Adipose tissue (tissue), 3 donors: ENCODE measurements around the gene FBLN2. TPM values are rescaled to one million over a fixed set of nuclear protein-coding genes. Genes with fewer than 3 reads are reported as not detected.

Experiments used
- H3K27ac ChIP-seq: one replicate; pipeline ENCODE4 v1.5.1; 2013; ENCODE audit warnings: low read depth, low read length
- WGBS, 3 donors: extraction: QIAGEN DNeasy Blood & Tissue Kit; methylation state at CpG; one replicate each; pipeline ENCODE4 v1.1.7; 2013; 5-methylcytosine and 5-hydroxymethylcytosine counted together
- polyA plus RNA-seq, 3 donors: library from polyadenylated mRNA; stranded (reverse); fragments of 200-250 nt; gene quantifications; one replicate each; pipeline ENCODE4 v1.2.3, GENCODE V29; 2013
- donor health status: healthy with polysubstance abuse.
- donor health status: Bipolar disorder and iron deficiency.
- donor health status: healthy.

Gene FBLN2
- polyA plus RNA-seq, 3 donors, result 10.2 to 147 (median 91.1) TPM

DNA sequence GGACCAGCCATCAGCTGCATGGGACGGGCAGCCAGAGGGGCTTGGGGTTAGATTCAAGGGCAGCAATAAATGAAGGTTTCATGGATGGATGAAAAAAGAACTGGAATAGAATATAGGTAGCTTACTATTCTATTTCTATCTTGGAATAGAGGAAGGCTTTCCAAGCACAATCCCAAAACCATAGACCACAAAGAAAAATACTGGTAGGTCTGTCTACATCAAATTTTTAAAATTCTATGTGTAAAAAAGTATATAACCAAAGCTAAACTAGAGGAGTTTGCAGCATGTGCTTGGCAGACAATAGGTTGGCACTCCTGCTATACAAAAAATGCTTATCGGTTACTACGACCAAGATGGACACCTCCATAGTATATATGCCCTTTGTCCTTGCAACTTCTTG is 7.2 kb upstream of the FBLN2 start:
- 57 to 80% (median 59%) methylated on average over 3 of the region's 3 CpGs for WGBS, 3 donors

DNA sequence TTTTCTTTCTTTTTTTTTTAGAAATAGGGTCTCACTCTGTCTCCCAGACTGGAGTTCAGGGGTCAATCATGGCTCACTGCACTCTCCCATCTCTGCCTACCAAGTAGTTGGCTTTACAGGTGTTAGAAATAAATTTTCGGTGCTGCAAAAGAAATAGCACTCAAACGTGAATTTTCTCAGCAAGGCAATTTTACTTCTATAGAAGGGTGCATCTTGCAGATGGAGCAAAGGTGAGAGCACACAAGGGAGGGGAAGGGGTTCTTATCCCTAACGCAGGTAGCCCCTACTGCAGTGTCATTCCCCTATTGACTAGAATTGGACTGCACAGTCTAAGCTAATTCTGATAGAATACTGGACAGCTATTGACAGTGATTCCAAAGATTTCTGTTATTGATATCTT is 6.8 kb upstream of the FBLN2 start:
- WGBS, 3 donors, result 76 to 87% (median 85%) methylated on average over 3 of the region's 3 CpGs
- no peak overlapping the region for H3K27ac ChIP-seq

More for the DNA sequence above, 7.2 kb upstream of the FBLN2 start:
- no peak overlapping the region for H3K27ac ChIP-seq

DNA sequence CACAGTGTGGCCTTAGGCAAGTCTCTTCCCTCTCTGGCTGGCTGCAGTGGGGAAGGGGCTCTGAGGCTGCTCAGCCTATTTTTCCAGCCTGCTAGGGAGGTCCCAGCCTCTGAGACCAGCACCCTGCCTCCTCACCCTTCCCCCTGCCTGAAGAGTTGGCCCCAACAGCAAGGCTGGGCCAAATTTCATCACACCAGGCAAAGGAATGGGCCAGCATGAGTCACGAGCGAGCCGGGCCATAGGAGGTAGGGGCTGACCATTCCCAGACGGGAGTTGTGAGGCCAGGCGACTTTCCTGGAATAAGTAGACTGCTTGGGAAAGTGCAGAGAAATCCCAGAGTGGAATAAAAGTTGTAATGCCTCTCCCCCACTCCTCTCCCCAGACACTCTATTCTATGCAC is 5.7 kb upstream of the FBLN2 start:
- WGBS, 3 donors, result 36 to 87% (median 56%) methylated on average over 5 of the region's 5 CpGs
- H3K27ac ChIP-seq, result peak overlapping the region; percentile 7

DNA sequence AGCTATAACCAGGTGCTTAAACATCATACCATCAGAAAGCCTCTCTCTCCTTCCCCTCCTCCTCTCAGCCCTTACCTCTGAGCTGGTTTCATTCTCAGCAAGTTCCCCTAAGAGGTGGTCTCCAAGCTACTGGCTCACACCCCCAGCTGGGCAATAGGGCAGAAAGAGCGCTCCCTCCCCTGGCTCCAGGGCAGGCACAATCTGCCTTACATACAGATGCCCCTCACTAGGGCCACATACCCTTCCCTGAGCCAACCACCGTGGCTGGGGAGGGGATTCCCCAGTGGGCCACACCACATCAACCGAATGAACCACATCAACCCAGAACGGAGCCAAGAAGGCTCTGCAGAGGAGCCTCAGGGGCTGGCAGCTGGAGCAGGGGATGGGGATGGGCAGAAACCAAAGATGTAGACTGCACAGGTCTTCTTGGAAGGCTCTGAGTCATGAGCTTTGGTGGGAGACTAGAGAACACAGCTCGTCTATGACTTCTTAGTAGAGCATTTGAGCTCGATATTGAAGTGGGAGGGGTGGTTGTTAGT is 4.6 kb upstream of the FBLN2 start:
- WGBS, 3 donors, result 43 to 60% (median 60%) methylated on average over 6 of the region's 6 CpGs
- H3K27ac ChIP-seq, result peak overlapping the region; percentile 43

DNA sequence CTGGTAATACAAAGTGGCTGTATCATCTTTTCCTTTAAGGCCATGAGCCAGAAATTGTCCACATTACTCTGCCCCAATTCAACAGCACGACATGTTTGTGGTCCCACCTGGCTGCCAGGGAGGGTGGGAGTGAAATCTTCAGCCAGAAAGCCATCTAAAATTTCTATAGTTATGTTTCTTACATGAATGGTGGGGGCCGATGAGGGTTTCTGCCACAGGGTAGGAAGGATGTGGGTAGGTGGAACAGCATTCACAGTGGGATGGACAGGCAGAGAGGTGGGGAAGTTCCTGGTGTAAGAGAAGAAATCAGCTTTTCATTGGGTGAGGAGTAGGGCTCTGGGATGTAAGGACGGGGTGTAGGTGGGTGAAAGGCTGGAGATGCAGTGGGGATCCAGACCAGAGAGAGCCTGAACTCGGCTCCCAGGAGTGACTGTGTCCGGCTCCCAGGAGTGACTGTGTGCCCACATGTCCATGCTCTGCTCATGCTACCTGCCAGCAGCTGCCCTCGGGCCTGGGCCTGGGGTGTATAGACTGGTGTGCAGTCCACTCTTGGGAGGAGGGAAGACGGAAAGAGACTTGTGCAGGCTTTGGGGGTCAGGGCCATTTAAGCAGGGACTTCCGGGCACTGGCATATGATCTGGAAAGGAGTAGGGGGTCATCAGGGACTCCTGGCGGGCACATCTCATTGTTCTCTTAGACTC is 3.8 kb upstream of the FBLN2 start:
- H3K27ac ChIP-seq, result no peak overlapping the region
- 55 to 70% (median 61%) methylated on average over 9 of the region's 9 CpGs for WGBS, 3 donors

DNA sequence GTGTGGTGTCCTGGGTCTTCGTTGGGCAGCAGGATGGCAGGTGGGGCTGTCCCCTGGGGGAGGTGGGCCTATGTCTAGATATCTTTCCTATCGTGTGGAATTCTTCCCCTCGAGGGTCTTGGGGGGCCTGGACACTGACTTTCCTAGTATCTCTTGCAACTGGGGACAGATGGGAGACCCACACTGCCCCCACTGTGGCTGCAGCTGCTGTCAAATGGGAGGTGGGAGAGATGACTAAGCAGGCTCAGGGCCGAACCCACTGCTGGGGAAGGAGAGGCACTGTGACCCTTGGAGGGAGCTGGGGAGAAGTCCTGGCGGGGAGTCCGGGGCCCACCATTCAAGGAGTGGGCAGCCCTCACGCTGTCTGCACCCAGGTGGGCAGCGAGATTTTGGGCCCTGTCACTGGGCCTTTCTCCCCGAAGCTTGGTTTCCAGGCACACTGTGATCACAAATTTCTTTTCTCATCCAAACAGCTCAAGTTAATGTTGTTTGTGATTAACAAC is 2.9 kb upstream of the FBLN2 start:
- WGBS, 3 donors, result 77 to 83% (median 82%) methylated on average over 9 of the region's 9 CpGs
- peak overlapping the region; percentile 7 for H3K27ac ChIP-seq

DNA sequence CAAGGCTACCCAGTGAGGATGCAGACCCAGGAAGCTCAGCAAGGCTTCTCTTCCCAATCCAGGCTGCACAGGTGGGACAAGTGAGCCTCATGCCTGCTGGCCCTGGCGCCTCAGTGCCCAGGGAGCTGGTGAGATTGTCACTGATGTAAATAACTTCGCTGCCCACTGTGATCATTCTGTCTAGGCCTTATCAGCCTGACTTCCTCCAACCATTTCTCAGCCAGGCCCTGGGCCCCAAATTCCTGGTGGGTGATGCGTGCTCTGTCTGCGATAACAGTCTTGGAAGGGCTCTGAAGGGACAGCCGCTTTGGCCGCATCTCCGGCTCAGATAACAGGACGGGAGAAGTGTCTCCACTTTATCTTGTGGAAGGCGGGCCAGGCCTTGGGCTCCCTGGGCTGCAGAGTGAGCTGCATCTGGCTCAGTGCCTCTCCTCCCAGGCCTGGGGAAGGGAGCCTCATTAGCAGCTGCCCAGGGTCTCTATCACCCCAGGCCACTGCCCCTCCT is 2.2 kb upstream of the FBLN2 start:
- WGBS, 3 donors, result 62 to 79% (median 65%) methylated on average over 9 of the region's 9 CpGs
- H3K27ac ChIP-seq, result no peak overlapping the region

DNA sequence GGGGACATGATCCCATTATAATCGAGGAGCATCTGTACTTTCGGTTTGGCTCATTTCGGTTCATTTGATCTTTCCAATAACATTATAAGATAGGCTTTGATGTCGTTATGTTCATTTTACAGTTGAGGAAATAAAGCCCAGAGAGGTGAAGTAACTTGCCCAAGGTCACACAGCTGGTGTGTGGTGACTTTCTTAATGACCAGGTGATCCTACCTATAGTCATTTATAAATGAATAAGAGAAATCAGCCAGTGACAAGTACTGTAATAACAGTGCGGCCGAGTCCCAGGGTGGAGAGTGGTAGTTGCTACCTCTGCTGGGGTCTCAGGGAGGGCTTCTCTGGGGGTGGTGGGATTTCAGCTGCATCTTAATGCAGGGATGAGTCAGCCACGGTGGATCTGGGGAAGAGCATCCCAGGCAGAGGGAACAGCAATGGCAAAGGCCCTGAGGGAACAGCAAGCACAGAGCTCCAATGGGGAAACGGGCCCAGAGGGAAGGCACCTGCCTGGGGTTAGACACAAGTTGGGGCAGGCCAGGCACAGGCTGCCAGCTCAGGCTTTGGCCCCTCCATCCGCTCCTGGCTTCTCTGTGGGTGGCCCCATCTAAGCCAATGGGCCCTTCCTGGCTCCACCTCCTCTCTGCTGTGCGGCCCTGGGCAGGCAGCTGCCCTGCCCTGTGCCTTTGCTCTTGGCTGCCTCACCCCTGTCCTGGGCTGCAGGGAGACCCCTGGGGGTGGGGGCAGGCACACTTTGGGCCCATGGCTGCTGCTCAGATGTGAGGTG is 1.1 kb upstream of the FBLN2 start:
- 80 to 85% (median 82%) methylated on average over 10 of the region's 10 CpGs for WGBS, 3 donors
- H3K27ac ChIP-seq, result no peak overlapping the region

DNA sequence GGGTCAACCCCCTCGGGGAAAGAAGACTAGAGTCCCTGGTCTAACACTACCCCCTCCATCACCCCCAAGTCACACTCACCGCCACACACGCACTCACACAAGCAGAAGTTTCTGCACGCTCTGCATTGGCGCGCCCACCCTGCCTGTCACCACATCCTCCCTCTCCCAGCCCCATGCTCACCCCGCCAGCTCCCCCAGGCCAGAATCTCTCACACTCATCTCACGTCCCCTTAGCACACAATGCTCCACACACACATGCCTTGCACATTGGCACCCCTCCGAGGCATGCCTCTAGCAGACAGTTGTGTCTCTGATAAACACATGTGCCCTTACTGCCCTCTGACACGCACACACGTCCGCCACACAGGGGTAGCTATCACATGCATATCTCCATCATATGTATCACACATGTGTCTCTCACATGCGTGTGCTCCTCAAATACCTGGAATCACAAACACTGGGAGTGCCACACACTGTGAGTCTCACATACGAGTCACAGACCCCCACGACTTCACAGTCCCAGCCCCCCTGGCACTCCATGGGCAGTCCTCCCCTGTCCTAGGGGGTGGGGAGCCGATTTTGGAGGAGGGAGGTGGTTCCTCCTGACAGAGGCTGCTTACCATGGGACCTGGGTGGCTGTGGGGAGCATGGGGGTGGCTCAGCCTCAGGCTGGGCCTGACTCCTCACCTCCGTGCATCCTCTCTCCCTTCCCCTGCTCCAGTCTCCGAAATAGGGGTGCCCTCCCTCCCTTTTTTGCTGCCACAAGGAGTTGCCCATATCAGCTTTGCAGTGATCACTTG is 898 bp downstream of the FBLN2 start:
- H3K27ac ChIP-seq, result no peak overlapping the region
- WGBS, 3 donors, result 41 to 74% (median 47%) methylated on average over 16 to 18 of the region's 18 CpGs

DNA sequence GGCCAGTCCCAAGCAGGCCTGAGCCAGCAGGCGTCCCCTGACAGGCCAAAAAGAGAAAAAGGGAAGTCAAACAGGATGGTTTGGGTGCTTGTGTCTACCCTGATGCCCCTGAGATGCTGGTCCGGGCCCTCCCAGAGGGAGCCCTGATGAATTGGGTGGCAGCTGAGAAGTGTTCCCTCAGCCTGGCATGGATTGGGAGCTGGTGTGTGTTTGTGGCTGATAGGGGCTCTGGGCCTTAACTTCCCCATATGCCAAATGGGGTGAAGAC is 1.4 kb downstream of the FBLN2 start:
- whole genome bisulfite sequencing, 3 donors, result 17 to 74% (median 34%) methylated on average over 2 of the region's 2 CpGs
- no peak overlapping the region for H3K27ac ChIP-seq

DNA sequence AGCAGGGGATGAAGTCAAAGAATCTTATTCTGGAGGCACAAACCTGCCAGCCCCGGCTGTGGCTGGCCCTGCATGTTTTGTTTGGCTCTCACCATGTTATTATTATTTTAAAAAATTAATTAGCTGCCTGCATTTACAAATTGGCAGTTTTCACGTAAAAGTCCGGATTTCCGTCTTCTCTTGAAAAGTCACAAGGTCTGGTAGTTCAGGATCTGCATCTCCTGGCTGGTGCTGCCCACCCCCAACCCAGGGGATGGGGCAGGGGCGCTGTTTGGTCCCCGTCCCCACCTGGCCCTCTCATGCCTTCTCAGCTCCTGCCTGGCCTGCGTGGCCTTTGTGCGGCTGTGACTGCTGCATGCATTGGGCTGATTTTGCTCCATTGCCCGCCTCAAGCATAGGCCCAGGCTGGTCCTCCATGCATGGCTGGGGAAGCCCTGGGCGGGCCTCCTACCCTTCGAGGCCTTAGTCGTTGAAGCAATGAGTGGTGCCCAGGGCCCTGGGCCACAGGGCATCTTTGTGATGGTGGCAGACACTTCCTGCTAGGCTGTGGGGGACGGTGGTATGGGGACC is 2.0 kb downstream of the FBLN2 start:
- 60 to 84% (median 72%) methylated on average over 13 of the region's 13 CpGs for WGBS, 3 donors
- H3K27ac ChIP-seq, result no peak overlapping the region

DNA sequence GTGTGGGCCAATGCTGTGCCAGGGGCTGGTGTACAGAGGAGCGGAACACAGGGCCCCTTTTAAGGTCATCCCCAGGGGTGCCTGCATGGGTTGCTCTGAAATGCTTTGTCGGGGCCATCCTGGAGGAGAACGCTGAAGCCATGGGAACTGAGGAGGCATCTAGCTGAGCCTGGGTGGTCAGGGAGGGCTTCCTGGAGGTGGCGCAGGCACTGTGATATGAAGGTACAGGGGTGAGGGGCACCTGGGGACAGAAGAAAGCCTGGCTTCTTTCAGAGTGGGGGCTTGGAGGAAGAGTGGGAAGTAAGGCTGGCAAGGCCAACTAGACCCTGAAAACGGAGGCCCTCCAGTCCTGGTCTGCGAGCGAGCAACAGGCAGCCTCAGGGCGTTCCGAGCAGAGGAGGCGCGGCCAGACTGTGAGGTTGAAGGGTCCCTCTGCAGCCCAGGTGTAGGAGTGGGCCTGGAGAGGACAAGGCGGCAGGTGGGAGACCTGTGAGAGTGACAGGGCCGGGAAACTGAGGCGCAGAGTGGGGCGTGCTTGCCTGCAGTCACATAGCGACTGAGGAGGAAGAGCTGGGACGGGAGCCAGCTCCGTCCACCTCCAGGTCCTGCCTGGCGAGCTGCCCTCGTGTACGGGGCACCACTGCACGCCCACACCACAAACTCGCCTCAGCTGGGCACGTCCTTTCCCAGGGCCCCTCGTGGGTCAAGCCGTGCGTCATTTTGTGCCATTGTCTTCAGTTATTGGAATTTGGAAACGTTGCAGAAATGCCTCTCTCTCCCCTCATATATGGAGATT is 4.1 kb downstream of the FBLN2 start:
- 54 to 59% (median 55%) methylated on average over 28 of the region's 28 CpGs for WGBS, 3 donors
- no peak overlapping the region for H3K27ac ChIP-seq

DNA sequence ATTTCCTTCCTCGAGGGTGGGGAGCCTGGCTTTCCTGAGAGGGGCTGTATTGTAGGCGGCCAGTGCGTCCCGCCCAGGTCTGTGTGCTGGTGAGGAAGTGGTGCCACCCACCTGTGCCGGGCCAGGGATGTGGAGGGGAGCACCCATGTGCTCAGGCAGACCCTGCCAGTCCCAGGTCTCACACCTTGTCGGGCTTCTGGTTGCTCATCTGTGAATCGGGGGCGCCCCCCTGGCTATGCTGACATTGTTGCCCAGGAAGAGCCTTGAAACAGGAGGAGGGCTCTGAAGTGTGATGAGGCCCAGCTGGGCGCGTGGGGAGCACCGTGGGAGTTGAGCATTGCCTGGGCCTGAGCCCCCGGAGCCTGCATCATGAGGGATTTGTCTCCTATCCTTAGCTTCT is 4.8 kb downstream of the FBLN2 start:
- 50 to 67% (median 57%) methylated on average over 12 of the region's 12 CpGs for WGBS, 3 donors
- no peak overlapping the region for H3K27ac ChIP-seq

DNA sequence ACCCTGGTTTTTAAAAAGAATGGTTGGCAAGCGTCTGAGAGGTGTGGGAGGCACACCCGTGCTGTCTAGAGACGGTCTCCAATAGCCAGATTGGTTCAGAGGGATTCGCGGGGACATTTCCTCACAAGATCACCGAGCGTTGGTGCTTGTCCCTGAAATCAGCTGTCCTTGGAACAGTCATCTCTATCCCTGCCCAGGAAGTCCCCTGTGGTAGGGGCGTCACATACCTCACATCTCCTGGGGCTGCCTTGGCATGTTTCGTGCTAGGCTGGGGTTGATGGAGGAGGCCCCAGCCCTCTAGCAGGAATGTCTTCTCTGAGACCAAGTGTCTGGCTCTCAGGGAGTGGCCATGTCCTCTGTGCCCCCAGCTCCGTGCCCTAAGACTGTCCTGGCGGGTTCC is 6.8 kb downstream of the FBLN2 start:
- H3K27ac ChIP-seq, result no peak overlapping the region
- 73 to 74% (median 73%) methylated on average over 11 of the region's 11 CpGs for WGBS, 3 donors

DNA sequence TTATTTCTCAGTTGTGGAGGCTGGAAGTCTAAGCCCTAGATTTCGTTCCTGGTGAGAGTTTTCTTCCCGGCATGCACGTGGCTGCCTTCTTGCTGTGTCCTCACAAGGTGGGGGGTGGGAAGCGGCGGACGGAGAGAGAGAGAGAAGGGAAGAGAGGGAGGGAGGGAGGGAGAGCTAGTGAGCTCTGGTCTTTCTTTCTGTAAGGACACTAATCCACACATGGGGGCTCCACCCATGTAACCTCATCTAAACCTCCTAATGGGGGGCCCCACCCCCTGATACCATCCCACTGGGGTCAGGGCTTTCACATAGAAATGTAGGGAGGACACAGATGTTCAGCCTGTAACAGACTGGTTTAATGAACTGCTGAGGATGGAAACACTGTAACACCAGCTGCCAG is 7.3 kb downstream of the FBLN2 start:
- WGBS, 3 donors, result 28 to 74% (median 62%) methylated on average over 6 of the region's 6 CpGs
- no peak overlapping the region for H3K27ac ChIP-seq

DNA sequence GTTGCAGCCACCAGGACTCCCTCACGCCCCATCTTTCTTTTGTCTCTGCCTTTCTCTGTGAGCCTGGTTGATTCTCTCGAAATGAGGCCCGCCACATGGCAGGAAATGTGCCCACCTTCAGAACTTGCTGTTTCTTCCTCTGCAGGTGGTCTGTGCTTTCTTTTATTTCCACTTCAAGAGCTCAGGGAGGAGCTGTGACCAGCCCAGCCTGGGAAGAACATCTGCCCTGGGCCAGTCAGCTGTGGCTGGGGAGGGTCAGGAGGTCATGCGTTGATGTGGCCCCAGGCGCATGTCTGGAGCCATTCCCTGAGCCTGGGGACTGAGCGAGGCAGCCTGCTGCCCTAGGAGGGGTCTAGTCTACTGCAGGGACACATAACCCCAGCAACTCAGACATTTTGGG is 8.0 kb downstream of the FBLN2 start:
- H3K27ac ChIP-seq, result no peak overlapping the region
- WGBS, 3 donors, result 82 to 91% (median 88%) methylated on average over 6 of the region's 6 CpGs

DNA sequence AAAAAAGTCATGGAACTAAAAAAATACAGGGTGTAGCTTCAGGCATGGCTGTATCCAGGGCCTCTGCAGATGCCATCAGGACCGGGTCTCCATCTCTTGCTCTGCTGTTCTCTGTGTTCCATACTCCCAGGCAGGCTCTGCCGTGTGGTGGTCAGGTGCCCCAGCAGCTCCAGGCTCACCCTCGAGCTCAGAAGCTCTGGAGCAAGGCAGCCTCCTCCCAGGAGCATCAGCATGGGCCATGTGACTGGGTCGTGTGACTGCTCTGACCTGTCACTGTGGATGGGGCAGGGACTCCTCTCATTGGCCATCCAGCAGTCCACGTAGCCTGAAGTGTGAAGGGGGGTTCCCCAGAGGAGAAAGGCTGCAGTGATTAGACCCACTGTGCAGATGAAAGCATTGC is 8.5 kb downstream of the FBLN2 start:
- H3K27ac ChIP-seq, result no peak overlapping the region
- 65 to 83% (median 74%) methylated on average over 5 of the region's 5 CpGs for WGBS, 3 donors

DNA sequence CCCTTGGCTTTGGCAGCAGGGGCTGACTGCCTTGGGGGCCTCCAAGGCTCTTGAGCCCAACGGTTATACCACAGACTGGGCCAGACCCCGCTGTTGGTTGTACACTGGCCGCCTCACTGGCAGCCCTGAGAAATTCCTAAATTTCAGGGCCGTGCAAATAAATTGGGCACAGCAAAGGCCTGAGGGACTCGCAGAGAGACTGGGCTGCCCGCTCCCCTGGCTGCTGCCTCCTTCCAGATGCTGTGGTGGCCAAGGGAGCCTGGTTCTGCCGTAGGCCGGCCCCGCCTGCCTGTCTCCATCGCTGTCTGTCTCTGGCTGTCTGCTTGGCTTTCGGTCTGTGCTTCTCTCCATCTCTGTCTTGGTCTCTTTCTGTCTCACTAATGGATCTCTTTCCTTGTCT is 9.0 kb downstream of the FBLN2 start:
- H3K27ac ChIP-seq, result no peak overlapping the region

More for the DNA sequence above, 9.0 kb downstream of the FBLN2 start:
- WGBS, 3 donors, result 76 to 92% (median 84%) methylated on average over 11 of the region's 11 CpGs
